ENCODE measurements around the gene RTEL1.

RTEL1 gene

GRCh38 chr20:63744158-63744557, 86.0 kb downstream of the RTEL1 start:
- in situ Hi-C loops (cut with MboI; ENCODE audit: low pct_unique_long_range_greater_than_20kb, low sequenced_read_pairs): no loop called here

GRCh38 chr20:63744574-63745423, 86.7 kb downstream of the RTEL1 start:
- DNase-seq: no peak
- in situ Hi-C loops (cut with MboI; ENCODE audit: low pct_unique_long_range_greater_than_20kb, low sequenced_read_pairs): no loop called here

More at GRCh38 chr20:63744158-63744557, 86.0 kb downstream of the RTEL1 start:
- no peak for DNase-seq

GRCh38 chr20:63745424-63745805, 87.3 kb downstream of the RTEL1 start:
- no peak for DNase-seq
- in situ Hi-C loops (cut with MboI; ENCODE audit: low pct_unique_long_range_greater_than_20kb, low sequenced_read_pairs): no loop called here

All from KBM-7 (cell line).